Left lung (tissue), 14 donors: Measurements from ENCODE around the gene MAP3K14. TPM values are rescaled to one million over a fixed set of nuclear protein-coding genes. Genes with fewer than 3 reads are reported as not detected.

Source experiments
- ATAC-seq: fragments of 200-7000 bp; cut with Tn5 transposase; one replicate; pipeline ENCODE4 v1.9.1; 2020; ENCODE audit warnings: moderate library complexity
- DNase-seq, 4 donors: peaks; one replicate each; pipeline ENCODE4 v3.0.0-alpha.2; 2013 to 2020
- H3K27ac ChIP-seq, 2 donors: fragments of 200-600 bp; sonication (generic) in 1 of 2; one replicate each; pipeline versions ENCODE4 v1.5.0 to v1.8.0; 2020 to 2021
- H3K27me3 ChIP-seq, 2 donors: fragments of 200-600 bp; sonication (generic) in 1 of 2; one replicate each; pipeline versions ENCODE4 v1.5.0 to v1.8.0; 2020 to 2021
- H3K36me3 ChIP-seq, 2 donors: fragments of 200-600 bp; sonication (generic) in 1 of 2; one replicate each; pipeline versions ENCODE4 v1.5.0 to v1.8.0; 2020 to 2021
- H3K4me1 ChIP-seq, 2 donors: fragments of 200-600 bp; one replicate each; pipeline ENCODE4 v1.8.0; 2021
- H3K4me3 ChIP-seq, 2 donors: fragments of 200-600 bp; sonication (generic) in 1 of 2; one replicate each; pipeline versions ENCODE4 v1.5.0 to v1.8.0; 2020 to 2021; ENCODE audit warnings: mild to moderate bottlenecking in 1 of 2
- H3K9me3 ChIP-seq, 2 donors: fragments of 200-600 bp; sonication (generic) in 1 of 2; one replicate each; pipeline versions ENCODE4 v1.5.0 to v1.8.0; 2020 to 2021
- intact Hi-C, 2 donors: fragments of 100-400 bp; cut with DNase I; formaldehyde crosslinking; loops; one replicate each; pipeline versions ENCODE4 v1.11.2 to v1.14.2; 2022
- long read RNA-seq, 12 donors: library from polyadenylated mRNA in 2 of 12; unstranded in 2 of 12; transcript quantifications; one replicate each; pipeline ENCODE4 v2.0.0 and lab custom pipeline, GENCODE V29; 2019 to 2026
- polyA plus RNA-seq, 6 donors: library from polyadenylated mRNA; unstranded; fragments of 120-200 nt; gene quantifications; one replicate each; pipeline ENCODE4 v1.2.1, GENCODE V29; 2013; ENCODE audit not compliant: insufficient read length in 6 of 6
- total RNA-seq, 2 donors: library from RNA; stranded (reverse); fragmentation: NEBNext Ultra II Directional; extraction: Animal tissue kit (Norgen Biotek cat#: 25700); gene quantifications; one replicate each; pipeline ENCODE4 v1.2.1, GENCODE V29; 2021
- TF ChIP-seq, protein P1 (sequence below), 2 donors: fragments of 200-600 bp; sonication (generic) in 1 of 2; IDR thresholded peaks; one replicate each; pipeline versions ENCODE4 v1.5.0 to v1.8.0; 2021; ENCODE audit warnings: antibody characterized with exemption in 2 of 2
- donor health status: DM: no; HTN: yes; CAD: no.
- donor health status: DM: no; HTN: no; CAD: no.

The MAP3K14 gene
- total RNA-seq, result 10 to 100 TPM; 11.3 to 13.1 TPM
- polyA plus RNA-seq, result 1 to 10 TPM; 6.3 to 8.6 (median 7.2) TPM
- long read RNA-seq, donor 1, full-length matches to known transcripts, result 1 of 1 reads
- long read RNA-seq, donor 1, partial matches to known transcripts, result 0 of 1 reads
- long read RNA-seq, donor 1, other reads (novel, unspliced or antisense), result 0 of 1 reads
- long read RNA-seq, donor 2, result 0 reads
- long read RNA-seq, donor 3, result 0 reads
- long read RNA-seq, donor 4, result 0 reads
- long read RNA-seq, donor 5, result 0 reads
- long read RNA-seq, donor 6, result 0 reads
- long read RNA-seq, donor 7, full-length matches to known transcripts, result 2 of 2 reads
- long read RNA-seq, donor 7, partial matches to known transcripts, result 0 of 2 reads
- long read RNA-seq, donor 7, other reads (novel, unspliced or antisense), result 0 of 2 reads
- long read RNA-seq, donor 8, result 0 reads
- long read RNA-seq, donor 9, result 0 reads
- long read RNA-seq, donor 10, partial matches to known transcripts, result 1 of 1 reads
- long read RNA-seq, donor 10, other reads (novel, unspliced or antisense), result 0 of 1 reads
- long read RNA-seq, donor 11, result 0 reads
- long read RNA-seq, donor 12, result 0 reads

DNA sequence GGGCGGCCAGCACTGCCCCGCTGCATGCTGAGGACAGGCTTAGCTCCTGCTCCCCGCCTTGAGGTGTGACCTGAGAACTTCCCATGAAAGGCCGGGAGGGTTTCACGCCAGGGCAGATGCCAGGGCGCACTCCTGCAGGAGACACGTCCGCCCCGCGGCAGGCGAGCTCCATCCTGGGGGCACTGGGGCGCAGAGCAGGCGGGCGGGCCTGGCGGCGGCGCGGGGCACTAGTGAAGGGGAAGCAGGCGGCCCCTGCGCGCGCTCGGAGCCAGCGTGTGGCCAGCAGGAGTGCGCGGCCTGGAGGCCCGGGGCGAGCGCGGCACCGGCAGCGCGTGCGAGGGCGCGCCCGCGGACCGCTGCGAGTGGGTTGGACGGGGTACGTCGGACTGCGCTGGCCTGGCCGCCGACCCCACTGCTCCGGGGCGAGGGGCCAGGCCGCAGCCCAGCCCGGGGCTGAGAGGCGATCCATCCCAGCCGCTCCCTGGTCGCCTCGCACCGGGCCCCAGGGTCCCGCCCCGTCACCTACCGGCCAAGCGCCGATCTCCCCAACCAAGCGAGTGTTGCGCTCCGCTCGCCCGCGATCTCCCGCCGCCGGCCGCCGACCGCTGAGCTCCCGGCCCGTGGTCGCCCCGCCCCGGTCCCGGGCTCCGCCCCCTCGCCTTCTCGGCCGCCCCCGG, at the start of gene MAP3K14:
MAP3K14 (minus strand) TSS at position 587 of the 677 bp plus-strand sequence. CDS start 26,275 bp downstream, outside the sequence.
- DNase-seq (peak in 3 of 4 donors; percentile 71 to 95 (median 78)), ATAC-seq (peak; percentile 33)
- TF ChIP-seq, protein P1, sequence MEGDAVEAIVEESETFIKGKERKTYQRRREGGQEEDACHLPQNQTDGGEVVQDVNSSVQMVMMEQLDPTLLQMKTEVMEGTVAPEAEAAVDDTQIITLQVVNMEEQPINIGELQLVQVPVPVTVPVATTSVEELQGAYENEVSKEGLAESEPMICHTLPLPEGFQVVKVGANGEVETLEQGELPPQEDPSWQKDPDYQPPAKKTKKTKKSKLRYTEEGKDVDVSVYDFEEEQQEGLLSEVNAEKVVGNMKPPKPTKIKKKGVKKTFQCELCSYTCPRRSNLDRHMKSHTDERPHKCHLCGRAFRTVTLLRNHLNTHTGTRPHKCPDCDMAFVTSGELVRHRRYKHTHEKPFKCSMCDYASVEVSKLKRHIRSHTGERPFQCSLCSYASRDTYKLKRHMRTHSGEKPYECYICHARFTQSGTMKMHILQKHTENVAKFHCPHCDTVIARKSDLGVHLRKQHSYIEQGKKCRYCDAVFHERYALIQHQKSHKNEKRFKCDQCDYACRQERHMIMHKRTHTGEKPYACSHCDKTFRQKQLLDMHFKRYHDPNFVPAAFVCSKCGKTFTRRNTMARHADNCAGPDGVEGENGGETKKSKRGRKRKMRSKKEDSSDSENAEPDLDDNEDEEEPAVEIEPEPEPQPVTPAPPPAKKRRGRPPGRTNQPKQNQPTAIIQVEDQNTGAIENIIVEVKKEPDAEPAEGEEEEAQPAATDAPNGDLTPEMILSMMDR (IDR thresholded peaks at IDR 0.05), result no peak
- Histone ChIP-seq H3K27ac (peak within 1 kb of the TSS; percentile 92 to 96), H3K4me1 (peaks cover 41 to 85% of the 10 kb centered on the region in 2 donors), H3K9me3 (no peaks in the 10 kb centered on the region), H3K27me3 (no peaks in the 10 kb centered on the region), H3K36me3 (no peaks in the 10 kb centered on the region), H3K4me3 (peak within 1 kb of the TSS; percentile 77 to 80)
- intact Hi-C loops, result no loop called here

DNA sequence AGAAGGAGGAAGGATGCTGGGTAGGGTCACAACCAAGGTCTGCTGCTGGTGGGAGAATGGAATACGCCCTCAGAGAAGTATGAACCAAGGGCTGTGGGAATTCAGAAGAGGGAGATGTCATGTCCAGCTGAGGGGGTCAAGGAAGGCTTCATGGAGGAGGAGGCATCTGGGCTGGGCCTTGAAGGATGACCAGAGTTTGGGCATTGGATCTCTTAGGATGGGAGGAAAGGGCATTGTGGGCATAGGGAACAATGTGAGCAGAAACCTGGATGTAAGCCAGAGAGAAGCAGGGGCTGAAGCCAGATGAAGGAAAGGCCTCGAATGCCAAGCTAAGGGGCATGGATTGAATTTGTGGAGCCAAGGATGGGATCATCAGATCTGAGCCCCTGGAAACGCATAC, 49.2 kb upstream of the MAP3K14 start:
- no peaks in the 10 kb centered on the region for H3K9me3 ChIP-seq
- H3K4me1 ChIP-seq, result peaks cover 3 to 4% of the 10 kb centered on the region in 2 donors
- peaks cover 0 to under 1% of the 10 kb centered on the region in 2 donors for H3K27me3 ChIP-seq
- intact Hi-C loops, result no loop called here
- DNase-seq (no peak), ATAC-seq (no peak)
- H3K4me3 ChIP-seq, result no peak overlapping the region
- TF ChIP-seq, protein P1 (IDR thresholded peaks at IDR 0.05), result no peak
- no peaks in the 10 kb centered on the region for H3K36me3 ChIP-seq
- H3K27ac ChIP-seq, result no peak overlapping the region

DNA sequence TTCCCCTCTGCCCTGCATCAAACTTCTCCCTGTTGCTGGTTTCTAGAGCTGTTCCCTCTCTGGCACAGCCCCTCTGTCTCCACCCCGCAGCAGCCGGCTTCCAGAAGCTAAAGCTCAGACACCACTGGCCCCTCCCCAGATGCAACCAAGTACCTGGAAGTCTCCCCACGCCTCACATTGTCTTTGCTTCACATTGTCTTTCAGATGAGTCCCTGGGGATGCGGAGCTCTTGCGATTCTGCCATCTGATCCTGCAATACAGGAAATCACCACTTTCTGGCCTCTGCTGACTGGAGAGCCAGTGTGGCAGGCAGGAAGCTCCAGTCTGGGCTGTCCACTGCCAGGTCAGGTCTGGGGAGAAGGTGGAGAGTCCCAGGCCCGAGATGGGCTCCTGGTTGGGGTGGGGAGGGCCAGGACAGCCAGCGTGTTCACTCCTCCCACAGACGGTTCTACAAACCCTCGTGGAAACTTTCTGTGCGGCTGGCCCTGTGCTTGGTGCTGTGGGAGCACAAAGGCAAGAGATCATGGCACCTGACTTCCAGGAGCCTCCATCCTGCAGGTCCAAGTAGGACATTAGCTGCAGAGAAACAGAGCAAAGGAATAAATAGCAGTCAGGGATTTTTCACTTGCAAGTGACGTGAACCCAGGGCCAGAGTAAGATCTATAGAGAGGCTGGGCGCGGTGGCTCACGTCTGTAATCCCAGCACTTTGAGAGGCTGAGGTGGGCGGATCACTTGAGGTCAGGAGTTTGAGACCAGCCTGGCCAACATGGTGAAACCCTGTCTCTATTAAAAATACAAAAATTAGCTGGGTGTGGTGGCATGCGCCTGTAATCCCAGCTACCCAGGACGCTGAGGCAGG, 47.9 kb upstream of the MAP3K14 start:
- ATAC-seq, result no peak

DNA sequence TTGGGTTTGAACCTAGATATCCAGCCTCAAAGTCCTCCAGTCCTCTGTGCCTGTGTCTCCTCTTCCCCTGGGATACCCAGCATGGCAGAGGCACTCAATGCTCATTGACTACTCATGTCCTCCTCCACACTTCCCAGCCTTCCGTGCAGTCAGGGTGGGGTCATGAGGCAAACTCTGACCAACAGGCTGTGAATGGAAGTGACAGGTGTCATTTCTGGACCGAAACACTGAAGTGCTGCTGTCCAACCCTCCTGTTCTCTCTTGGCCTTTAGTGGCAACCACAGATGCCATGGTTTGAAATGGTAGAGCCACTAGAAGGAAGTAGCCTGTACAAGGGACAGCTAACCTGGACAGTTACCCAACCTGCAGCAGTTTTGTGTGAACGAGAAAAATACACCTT, 46.7 kb upstream of the MAP3K14 start:
- TF ChIP-seq, protein P1 (IDR thresholded peaks at IDR 0.05), result no peak
- Histone ChIP-seq H3K27me3 (no peaks in the 10 kb centered on the region), H3K4me3 (no peak overlapping the region), H3K4me1 (no peaks in the 10 kb centered on the region), H3K9me3 (no peaks in the 10 kb centered on the region), H3K27ac (no peak overlapping the region), H3K36me3 (no peaks in the 10 kb centered on the region)
- no peak for ATAC-seq
- intact Hi-C loops, result no loop called here
- DNase-seq, result no peak

More for the DNA sequence above, 47.9 kb upstream of the MAP3K14 start:
- Histone ChIP-seq H3K27me3 (no peaks in the 10 kb centered on the region), H3K27ac (no peak overlapping the region), H3K9me3 (no peaks in the 10 kb centered on the region), H3K4me1 (no peaks in the 10 kb centered on the region), H3K36me3 (no peaks in the 10 kb centered on the region), H3K4me3 (no peak overlapping the region)
- TF ChIP-seq, protein P1 (IDR thresholded peaks at IDR 0.05), result no peak
- intact Hi-C loops, result no loop called here
- no peak for DNase-seq
